ENCODE data around the gene BRINP2.

The BRINP2 gene

DNA sequence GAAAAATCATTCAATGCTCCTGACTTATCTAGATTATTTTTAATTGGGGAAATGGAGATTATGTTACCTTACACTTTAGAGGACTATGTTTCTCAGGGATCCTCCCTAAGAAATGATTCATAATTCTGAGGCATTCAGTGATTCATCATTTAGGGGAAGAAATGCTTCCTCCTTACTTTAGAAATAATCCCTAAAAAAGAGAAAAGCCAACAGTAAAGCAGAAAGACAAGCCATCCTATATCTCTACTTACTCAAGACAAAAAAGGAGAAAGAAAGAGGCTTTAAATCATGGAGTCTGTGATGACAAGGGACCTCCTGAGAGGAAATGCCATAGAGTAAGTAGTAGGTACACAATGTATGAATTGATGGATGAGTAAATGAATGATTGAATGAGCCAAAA is 137.0 kb downstream of the BRINP2 start:
- no peak for DNase-seq
- Histone ChIP-seq H3K36me3 (no peaks in the 10 kb centered on the region), H3K27me3 (ENCODE audit: insufficient read depth, low read depth, severe bottlenecking) (peaks cover 66% of the 10 kb centered on the region), H3K9me3 (ENCODE audit: severe bottlenecking) (no peaks in the 10 kb centered on the region), H3K27ac (no peak overlapping the region), H3K4me3 (ENCODE audit: low read depth, low read length) (no peak overlapping the region)
- TF ChIP-seq, protein P1, sequence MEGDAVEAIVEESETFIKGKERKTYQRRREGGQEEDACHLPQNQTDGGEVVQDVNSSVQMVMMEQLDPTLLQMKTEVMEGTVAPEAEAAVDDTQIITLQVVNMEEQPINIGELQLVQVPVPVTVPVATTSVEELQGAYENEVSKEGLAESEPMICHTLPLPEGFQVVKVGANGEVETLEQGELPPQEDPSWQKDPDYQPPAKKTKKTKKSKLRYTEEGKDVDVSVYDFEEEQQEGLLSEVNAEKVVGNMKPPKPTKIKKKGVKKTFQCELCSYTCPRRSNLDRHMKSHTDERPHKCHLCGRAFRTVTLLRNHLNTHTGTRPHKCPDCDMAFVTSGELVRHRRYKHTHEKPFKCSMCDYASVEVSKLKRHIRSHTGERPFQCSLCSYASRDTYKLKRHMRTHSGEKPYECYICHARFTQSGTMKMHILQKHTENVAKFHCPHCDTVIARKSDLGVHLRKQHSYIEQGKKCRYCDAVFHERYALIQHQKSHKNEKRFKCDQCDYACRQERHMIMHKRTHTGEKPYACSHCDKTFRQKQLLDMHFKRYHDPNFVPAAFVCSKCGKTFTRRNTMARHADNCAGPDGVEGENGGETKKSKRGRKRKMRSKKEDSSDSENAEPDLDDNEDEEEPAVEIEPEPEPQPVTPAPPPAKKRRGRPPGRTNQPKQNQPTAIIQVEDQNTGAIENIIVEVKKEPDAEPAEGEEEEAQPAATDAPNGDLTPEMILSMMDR (IDR thresholded peaks at IDR 0.05; ENCODE audit: low read depth, low read length): no peak

DNA sequence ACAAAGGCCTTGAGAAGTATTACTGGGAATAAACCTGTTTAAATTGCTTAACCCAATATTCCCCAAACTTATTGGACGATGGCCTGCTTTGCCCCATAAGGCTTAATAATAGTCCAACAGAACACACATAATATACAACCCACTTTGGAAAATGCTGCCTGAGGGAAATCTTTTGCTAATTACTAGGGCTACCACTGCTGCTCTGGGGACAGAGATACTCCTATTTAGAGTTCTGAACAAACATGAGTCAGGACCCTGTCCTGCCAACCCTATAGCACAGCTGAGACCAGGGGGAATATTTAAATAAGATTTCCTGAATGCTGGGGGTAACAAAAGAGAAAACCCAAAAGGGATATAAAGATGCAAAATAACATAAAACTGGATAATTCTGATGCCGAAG is 139.1 kb downstream of the BRINP2 start:
- Histone ChIP-seq H3K27ac (no peak overlapping the region), H3K9me3 (ENCODE audit: severe bottlenecking) (no peaks in the 10 kb centered on the region), H3K4me3 (ENCODE audit: low read depth, low read length) (no peak overlapping the region), H3K27me3 (ENCODE audit: insufficient read depth, low read depth, severe bottlenecking) (peaks cover 50% of the 10 kb centered on the region), H3K36me3 (no peaks in the 10 kb centered on the region)
- TF ChIP-seq, protein P1 (IDR thresholded peaks at IDR 0.05; ENCODE audit: low read depth, low read length): no peak
- no peak for DNase-seq

DNA sequence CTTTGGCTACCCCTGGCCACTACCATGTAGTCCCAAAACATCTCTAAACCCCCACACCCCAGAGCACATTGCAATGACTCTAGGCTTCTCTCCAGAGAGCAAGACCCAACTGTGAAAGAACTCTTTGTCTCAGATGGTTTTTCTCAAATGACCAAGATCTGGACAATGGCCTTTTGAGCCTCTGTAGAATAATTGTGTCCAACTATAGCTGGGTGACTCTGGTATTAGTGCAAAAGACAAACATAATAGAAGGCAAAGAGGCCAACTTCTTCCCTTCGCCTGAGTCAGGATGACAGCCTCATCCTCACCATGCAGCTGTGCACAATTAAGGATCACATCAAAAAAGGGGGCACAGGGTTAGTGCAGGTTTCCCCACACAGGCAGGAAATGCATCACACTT is 139.6 kb downstream of the BRINP2 start:
- no peak overlapping the region for H3K27ac ChIP-seq
- no peaks in the 10 kb centered on the region for H3K36me3 ChIP-seq
- DNase-seq: no peak
- peaks cover 48% of the 10 kb centered on the region for H3K27me3 ChIP-seq (ENCODE audit: insufficient read depth, low read depth, severe bottlenecking)
- no peaks in the 10 kb centered on the region for H3K9me3 ChIP-seq (ENCODE audit: severe bottlenecking)
- TF ChIP-seq, protein P1 (IDR thresholded peaks at IDR 0.05; ENCODE audit: low read depth, low read length): no peak
- no peak overlapping the region for H3K4me3 ChIP-seq (ENCODE audit: low read depth, low read length)

DNA sequence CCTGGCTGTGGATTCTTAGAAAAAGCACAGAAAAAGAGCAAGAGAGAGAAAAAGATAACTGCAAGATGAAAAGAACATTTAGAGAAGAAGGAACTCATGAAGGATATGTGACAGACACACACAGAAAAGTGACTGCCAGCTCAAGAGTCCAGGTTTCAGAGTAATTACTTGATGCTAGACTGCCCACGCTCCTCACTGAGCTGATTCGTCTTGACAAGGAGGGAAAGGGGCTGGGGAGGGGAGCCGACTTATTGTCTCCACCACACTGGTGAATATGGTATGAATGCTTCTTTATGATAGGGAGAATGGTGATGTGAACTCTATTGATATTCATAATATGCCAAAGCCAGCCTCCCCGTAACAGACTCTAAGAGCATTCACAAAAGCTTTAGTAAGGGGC is 140.4 kb downstream of the BRINP2 start:
- no peak overlapping the region for H3K4me3 ChIP-seq (ENCODE audit: low read depth, low read length)
- no peaks in the 10 kb centered on the region for H3K9me3 ChIP-seq (ENCODE audit: severe bottlenecking)
- H3K27ac ChIP-seq: no peak overlapping the region
- DNase-seq: no peak
- H3K36me3 ChIP-seq: no peaks in the 10 kb centered on the region
- TF ChIP-seq, protein P1 (IDR thresholded peaks at IDR 0.05; ENCODE audit: low read depth, low read length): no peak
- peaks cover 48% of the 10 kb centered on the region for H3K27me3 ChIP-seq (ENCODE audit: insufficient read depth, low read depth, severe bottlenecking)

DNA sequence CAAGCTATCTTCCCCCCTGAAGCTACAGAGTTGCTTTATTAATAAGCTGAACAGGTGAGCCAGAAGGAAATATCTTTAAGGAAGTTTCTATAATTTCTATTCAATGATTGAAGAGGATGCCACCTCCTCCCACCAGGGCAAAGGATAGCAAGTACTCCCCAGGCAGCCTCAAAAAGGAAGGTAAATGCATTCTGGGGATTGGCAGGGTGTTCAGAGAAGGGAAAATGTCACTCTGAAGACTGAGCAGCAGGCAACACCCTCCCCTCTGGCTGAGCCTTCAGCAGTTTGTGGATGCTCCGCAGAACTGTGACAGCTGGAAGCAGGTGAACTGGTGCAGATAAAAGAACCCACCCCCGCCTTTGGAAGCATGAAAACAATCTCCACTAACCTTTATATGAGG is 140.8 kb downstream of the BRINP2 start:
- no peak overlapping the region for H3K4me3 ChIP-seq (ENCODE audit: low read depth, low read length)
- peaks cover 47% of the 10 kb centered on the region for H3K27me3 ChIP-seq (ENCODE audit: insufficient read depth, low read depth, severe bottlenecking)
- no peak for DNase-seq
- H3K27ac ChIP-seq: no peak overlapping the region
- TF ChIP-seq, protein P1 (IDR thresholded peaks at IDR 0.05; ENCODE audit: low read depth, low read length): no peak
- no peaks in the 10 kb centered on the region for H3K9me3 ChIP-seq (ENCODE audit: severe bottlenecking)
- no peaks in the 10 kb centered on the region for H3K36me3 ChIP-seq

DNA sequence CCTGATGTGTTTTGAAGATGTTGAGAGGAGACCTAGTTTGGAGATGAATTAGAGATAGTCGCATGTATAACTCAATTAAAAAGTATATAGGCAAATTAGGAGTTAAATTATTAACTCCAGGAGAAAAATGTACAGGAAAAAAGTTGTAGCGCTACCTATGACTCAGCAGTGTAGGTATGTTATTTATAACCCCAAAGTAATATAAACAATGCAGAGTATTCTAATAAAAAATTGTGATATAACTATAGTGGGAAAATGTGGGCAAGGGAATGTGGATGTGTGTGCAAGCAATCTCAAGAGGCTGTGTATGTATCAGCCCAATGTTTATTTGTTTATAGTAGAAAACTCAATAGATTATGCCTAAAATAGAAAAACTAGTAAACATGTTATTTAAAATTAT is 144.5 kb downstream of the BRINP2 start:
- Histone ChIP-seq H3K27me3 (ENCODE audit: insufficient read depth, low read depth, severe bottlenecking) (peaks cover 10% of the 10 kb centered on the region), H3K27ac (no peak overlapping the region), H3K36me3 (no peaks in the 10 kb centered on the region), H3K9me3 (ENCODE audit: severe bottlenecking) (no peaks in the 10 kb centered on the region), H3K4me3 (ENCODE audit: low read depth, low read length) (no peak overlapping the region)
- TF ChIP-seq, protein P1 (IDR thresholded peaks at IDR 0.05; ENCODE audit: low read depth, low read length): no peak
- no peak for DNase-seq

Data from WERI-Rb-1 (cell line).